NB4 (cell line): ENCODE data around the gene SLC6A11.
A peak's percentile ranks its signal among the peaks of the same experiment; 100 is the strongest.

ENCODE experiments used
- DNase-seq: peaks from one replicate; pipeline ENCODE4 v3.0.0; 2010; ENCODE audit warnings: low read depth
- H3K4me3 ChIP-seq: one replicate; pipeline ENCODE4 v1.5.1; 2011; ENCODE audit warnings: mild to moderate bottlenecking, low read depth, low read length, moderate library complexity
- MYC ChIP-seq: IDR thresholded peaks from 2 replicates; pipeline ENCODE4 v1.6.1; 2011; ENCODE audit warnings: low read depth, low read length
- POLR2A ChIP-seq: IDR thresholded peaks from 2 replicates; pipeline ENCODE4 v1.6.1; 2011; ENCODE audit warnings: mild to moderate bottlenecking; ENCODE audit not compliant: insufficient read length; ENCODE audit errors: extremely low read depth
- TF ChIP-seq, protein P1 (sequence below): IDR thresholded peaks from 2 replicates; pipeline ENCODE4 v1.6.1; 2011; ENCODE audit warnings: low read depth, low read length
- TF ChIP-seq, protein P2 (sequence below): IDR thresholded peaks from one replicate; pipeline ENCODE4 v1.5.1; 2012; ENCODE audit warnings: low read depth, low read length

The SLC6A11 gene

DNA sequence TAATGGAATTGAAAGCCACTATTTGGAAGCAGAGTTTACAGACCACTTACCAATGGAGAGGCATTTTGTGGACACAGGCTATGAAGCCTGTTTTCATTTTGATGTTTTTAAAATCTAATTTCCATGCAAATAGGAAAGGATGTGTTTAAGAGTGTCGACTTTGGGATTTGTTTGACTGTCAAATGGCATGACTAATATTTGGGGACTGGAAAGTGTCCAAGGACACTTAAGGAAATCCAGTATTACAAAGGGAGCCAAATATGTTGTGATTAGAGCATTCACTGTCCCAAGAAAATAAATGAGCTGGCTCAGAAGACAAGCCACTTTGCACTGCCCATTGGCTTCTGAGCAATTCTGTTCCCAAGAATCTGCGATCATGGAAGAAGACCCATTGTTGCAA, 34.0 kb upstream of the SLC6A11 start:
- TF ChIP-seq POLR2A = no peak
- TF ChIP-seq, protein P1, sequence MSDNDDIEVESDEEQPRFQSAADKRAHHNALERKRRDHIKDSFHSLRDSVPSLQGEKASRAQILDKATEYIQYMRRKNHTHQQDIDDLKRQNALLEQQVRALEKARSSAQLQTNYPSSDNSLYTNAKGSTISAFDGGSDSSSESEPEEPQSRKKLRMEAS = no peak
- TF ChIP-seq MYC = no peak
- TF ChIP-seq, protein P2, sequence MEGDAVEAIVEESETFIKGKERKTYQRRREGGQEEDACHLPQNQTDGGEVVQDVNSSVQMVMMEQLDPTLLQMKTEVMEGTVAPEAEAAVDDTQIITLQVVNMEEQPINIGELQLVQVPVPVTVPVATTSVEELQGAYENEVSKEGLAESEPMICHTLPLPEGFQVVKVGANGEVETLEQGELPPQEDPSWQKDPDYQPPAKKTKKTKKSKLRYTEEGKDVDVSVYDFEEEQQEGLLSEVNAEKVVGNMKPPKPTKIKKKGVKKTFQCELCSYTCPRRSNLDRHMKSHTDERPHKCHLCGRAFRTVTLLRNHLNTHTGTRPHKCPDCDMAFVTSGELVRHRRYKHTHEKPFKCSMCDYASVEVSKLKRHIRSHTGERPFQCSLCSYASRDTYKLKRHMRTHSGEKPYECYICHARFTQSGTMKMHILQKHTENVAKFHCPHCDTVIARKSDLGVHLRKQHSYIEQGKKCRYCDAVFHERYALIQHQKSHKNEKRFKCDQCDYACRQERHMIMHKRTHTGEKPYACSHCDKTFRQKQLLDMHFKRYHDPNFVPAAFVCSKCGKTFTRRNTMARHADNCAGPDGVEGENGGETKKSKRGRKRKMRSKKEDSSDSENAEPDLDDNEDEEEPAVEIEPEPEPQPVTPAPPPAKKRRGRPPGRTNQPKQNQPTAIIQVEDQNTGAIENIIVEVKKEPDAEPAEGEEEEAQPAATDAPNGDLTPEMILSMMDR = no peak
- no peak for DNase-seq
- H3K4me3 ChIP-seq = no peak overlapping the region

DNA sequence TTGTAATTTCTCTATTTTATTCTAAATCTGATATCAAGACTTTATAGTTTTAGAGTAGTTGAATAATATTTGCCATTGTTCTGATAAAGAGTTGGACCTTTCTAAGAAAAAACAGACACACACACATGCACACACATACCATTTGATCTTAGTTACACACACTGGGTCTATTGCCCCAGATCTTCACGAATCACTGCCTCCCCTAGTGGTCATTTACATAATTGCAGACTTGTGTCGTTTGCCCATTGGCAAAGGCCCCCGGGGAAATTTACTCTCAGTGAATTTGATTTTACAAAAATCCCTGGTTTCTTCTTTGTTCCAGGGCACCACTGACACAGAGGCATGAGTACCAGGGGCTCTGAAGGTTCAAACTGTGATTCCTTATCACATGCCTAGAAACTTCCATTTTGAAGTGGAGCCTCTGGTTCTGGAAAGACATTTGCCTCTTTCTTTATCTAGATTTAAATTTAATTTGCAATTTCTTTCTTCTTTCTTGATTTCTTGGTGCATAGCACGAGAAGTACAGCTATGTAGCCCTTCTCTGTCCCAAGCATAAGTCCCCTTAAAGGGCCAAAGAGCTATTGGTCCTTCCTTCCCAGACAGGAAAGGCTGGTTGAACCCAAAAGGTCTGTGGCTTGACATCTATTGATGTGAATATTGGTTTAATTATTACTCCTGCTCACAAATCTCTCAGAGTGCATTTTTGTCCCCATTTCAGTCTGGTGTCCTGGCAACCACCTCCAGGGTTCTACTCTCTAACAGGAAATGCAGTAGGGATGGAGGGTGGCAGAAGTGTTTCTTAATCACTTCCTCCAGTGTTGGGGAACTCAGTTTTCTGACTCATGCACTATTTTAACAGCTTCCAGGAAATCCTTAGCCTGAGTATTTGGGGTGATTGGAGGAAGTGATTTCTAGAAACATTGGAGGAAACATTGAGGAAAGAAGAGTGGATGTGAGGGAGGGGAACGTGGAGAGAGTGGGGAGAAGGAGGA, 32.4 kb upstream of the SLC6A11 start:
- peak; percentile 46 for DNase-seq
- no peak for TF ChIP-seq POLR2A
- TF ChIP-seq, protein P2 = peak; percentile 84
- H3K4me3 ChIP-seq = no peak overlapping the region

DNA sequence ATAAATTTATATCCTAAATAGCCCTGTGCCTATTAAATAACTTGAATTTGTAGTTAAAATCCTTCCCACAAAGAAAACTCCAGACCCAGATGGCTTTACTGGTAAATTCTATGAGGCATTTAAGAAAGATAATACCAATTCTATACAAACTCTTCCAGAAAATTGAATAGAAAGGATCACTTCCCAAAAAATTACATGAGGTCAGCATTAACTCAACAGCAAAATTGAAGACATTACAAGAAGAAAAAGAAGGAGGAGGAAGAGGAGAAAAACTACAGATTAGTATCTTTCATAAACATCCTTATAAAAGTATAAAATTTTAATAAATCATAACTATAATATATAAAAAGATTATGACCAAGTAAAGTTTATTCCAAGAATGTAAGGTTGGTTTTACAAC, 29.4 kb upstream of the SLC6A11 start:
- H3K4me3 ChIP-seq = no peak overlapping the region
- no peak for TF ChIP-seq MYC
- TF ChIP-seq, protein P2 = no peak
- no peak for TF ChIP-seq POLR2A
- TF ChIP-seq, protein P1 = no peak
- no peak for DNase-seq

DNA sequence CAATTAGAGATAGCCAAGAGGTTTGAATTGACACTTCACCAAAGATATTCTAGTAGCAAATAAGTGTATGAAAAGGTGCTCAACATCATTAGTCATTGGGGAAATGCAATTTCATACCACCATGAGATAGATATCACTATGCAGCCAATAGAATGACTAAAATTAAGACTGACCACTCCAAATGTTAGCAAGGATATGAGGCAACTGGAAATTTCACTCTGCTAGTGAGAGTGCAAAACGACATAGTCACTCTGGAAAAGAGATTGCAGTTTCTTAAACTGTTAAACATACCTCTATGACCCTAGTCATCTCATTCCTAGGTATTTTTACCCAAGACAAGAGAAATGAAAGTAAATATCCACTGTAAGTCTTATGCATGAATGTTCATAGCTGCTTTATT, 27.6 kb upstream of the SLC6A11 start:
- H3K4me3 ChIP-seq = no peak overlapping the region
- DNase-seq = no peak
- TF ChIP-seq, protein P2 = no peak
- TF ChIP-seq POLR2A (no peak), MYC (no peak)
- TF ChIP-seq, protein P1 = no peak

DNA sequence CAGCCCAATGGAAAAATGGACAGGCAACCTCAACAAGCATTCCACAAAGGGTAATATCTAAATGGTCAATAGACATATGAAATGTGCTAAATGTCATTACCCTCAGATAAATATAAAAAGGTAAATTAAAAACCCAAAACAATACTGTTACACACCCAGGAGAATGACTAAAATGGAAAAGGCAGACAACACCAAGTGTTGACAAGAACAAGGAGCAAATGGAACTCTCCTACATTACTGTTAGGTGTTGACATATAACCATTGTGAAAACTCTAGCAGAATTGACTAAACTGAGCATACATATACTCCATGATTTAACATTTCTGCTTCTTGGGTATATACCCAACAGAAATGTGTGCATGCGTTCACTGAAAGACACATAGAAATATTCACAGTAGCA, 25.3 kb upstream of the SLC6A11 start:
- DNase-seq = no peak
- H3K4me3 ChIP-seq = no peak overlapping the region
- TF ChIP-seq, protein P1 = no peak
- TF ChIP-seq, protein P2 = no peak
- TF ChIP-seq MYC (no peak), POLR2A (no peak)
